Naive thymus-derived CD8-positive, alpha-beta T cell (primary cell): ENCODE results near the gene CENPL. TPM values are rescaled to one million over a fixed set of nuclear protein-coding genes. Genes with fewer than 3 reads are reported as not detected.
A peak's percentile ranks its signal among the peaks of the same experiment; 100 is the strongest.

Experiments used
- ATAC-seq, 2 donors: fragments of 150-1000 bp; cut with Tn5 transposase in 1 of 2; sonication (Bioruptor Pico), chemical (Tn5 transposase) in 1 of 2; 1 replicate in 1 of 2; 2 replicates in 1 of 2; pipeline ENCODE4 v1.10.0; 2021; ENCODE audit warnings: mild to moderate bottlenecking in 2 of 2, moderate library complexity in 2 of 2
- POLR2A ChIA-PET: fragments of 350-600 bp; sonication (Branson Sonifier 250); formaldehyde crosslinking; loops from one replicate; lab custom pipeline; 2021; ENCODE audit warnings: antibody characterized with exemption; lab: Charles Lee
- DNase-seq, 10 donors: peaks; one replicate each; pipeline versions ENCODE4 v3.0.0 to v3.0.0-alpha.2; 2020 to 2022
- H3K27ac Mint-ChIP-seq, 10 donors: one replicate each; pipeline ENCODE4 v1.8.0; 2020 to 2022; ENCODE audit warnings: mild to moderate bottlenecking in 10 of 10, mixed read lengths in 10 of 10, moderate library complexity in 4 of 10, inconsistent platforms in 1 of 10
- H3K27me3 Mint-ChIP-seq, 5 donors: one replicate each; pipeline ENCODE4 v1.8.0; 2021 to 2022; ENCODE audit warnings: mixed read lengths in 5 of 5
- H3K36me3 Mint-ChIP-seq, 3 donors: one replicate each; pipeline ENCODE4 v1.8.0; 2020 to 2022; ENCODE audit warnings: mixed read lengths in 3 of 3, mild to moderate bottlenecking in 2 of 3, inconsistent platforms in 1 of 3
- H3K4me1 Mint-ChIP-seq, 4 donors: one replicate each; pipeline ENCODE4 v1.8.0; 2021 to 2022; ENCODE audit warnings: mixed read lengths in 4 of 4
- H3K4me3 Mint-ChIP-seq, 10 donors: one replicate each; pipeline ENCODE4 v1.8.0; 2020 to 2022; ENCODE audit warnings: mild to moderate bottlenecking in 10 of 10, mixed read lengths in 10 of 10, moderate library complexity in 6 of 10, inconsistent platforms in 1 of 10
- H3K9me3 Mint-ChIP-seq, 9 donors: one replicate each; pipeline ENCODE4 v1.8.0; 2020 to 2022; ENCODE audit warnings: mixed read lengths in 9 of 9, mild to moderate bottlenecking in 3 of 9, inconsistent platforms in 1 of 9, moderate library complexity in 1 of 9
- polyA plus RNA-seq, 3 donors: library from polyadenylated mRNA; unstranded; fragments of 300-500 nt; fragmentation: Illumina TruSeq; gene quantifications; one replicate each; pipeline ENCODE4 v1.2.3, GENCODE V29; 2021
- total RNA-seq, 8 experiments: library from RNA in 2 of 8; stranded (reverse) in 2 of 8; gene quantifications; one replicate each; pipeline ENCODE4 v1.2.3 and lab custom pipeline; 2021 to 2026

The CENPL gene, protein sequence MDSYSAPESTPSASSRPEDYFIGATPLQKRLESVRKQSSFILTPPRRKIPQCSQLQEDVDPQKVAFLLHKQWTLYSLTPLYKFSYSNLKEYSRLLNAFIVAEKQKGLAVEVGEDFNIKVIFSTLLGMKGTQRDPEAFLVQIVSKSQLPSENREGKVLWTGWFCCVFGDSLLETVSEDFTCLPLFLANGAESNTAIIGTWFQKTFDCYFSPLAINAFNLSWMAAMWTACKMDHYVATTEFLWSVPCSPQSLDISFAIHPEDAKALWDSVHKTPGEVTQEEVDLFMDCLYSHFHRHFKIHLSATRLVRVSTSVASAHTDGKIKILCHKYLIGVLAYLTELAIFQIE
- total RNA-seq (10 to 100 TPM; 14.2 to 16.6 TPM), polyA plus RNA-seq (1 to 10 TPM; 4.4 to 9.2 (median 7.0) TPM), total RNA-seq (lab: John Stamatoyannopoulos, UW) (7.4 to 16.5 (median 14.6) reads per million in 6 experiments)

DNA sequence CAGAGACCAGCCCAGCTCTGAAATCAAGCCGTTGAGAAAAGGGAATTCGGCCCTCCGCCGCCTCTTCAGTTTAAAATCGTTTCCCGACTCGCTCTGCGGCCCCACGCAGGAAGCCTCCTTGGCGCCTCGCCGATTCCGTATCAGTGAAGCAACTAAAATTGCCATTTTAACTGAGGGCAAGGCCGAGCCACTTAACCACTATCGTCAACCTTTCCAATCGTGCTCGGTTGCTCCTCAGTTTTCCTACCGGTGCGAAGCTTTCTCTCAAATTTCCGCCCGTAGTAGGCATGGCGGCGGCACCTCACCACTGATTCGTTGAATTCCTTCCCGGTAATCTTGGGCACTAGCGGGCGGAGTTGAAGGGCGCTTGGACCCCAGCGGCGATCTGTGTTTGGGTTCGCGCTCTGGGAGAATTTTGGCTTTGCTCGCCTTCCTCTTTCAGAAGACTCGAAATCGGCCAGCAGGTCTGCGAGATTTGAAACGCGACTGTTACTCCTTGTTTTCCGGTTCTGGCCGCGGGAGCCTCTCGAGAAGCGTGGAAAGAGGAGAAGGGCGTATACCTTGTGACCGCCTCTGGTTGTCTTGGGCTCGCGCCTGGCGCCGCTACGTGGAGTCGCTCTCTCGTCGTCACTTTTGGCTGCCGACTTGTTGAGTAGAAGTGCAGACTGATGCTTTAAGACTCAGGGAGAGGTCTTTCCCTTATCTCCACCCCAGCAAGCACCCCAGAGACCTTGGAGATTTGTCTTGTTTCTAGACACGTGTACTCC, at the start of gene CENPL, which contains the start of gene DARS2:
CENPL (minus strand) TSS at position 569 of the 767 bp plus-strand sequence. CDS start 13,584 bp downstream, outside the sequence.
DARS2 (plus strand) TSS at position 359 of the 767 bp plus-strand sequence. CDS start 557 bp downstream, outside the sequence.
- Mint-ChIP-seq H3K9me3 (no peaks in the 10 kb centered on the region), H3K27me3 (no peaks in the 10 kb centered on the region), H3K27ac (peak within 1 kb of the TSS; percentile 92 to 98 (median 96)), H3K4me3 (peak within 1 kb of the TSS; percentile 91 to 99 (median 98)), H3K36me3 (peaks cover 2 to 21% (median 5%) of the 10 kb centered on the region in 3 donors), H3K4me1 (peaks cover 28 to 62% (median 50%) of the 10 kb centered on the region in 4 donors)
- ATAC-seq (peak; percentile 89 to 91), DNase-seq (peak; percentile 74 to 94 (median 90))
- POLR2A ChIA-PET = interaction anchor here (0.5 to 3.6 kb wide), 10 partner anchors 10 to 1175 kb away, joined by 3 to 47 read pairs (median 6); partner anchors contain the start of genes CACYBP, GAS5, KLHL20 and PRDX6

DNA sequence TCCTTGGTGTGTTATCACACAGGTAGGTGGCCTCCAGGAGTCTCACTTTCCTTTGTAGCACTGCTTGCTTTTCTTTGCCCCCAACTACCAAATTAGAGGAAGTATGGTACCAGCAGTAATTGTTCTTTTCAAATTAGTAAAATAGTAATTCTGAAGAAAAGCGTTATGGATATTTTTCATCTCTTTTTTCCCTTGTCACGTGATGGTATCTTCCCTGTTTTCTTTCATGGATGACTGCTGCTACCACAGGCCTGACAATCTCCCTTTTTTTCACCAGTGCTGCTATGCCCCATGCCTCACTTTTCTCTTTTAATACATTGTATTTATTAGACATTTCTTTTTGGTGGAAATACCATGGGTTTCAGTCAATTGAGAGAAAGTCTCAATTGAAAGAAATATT, 46.8 kb upstream of the CENPL start:
- Mint-ChIP-seq H3K27ac (peak overlapping the region in 7 of 10 donors; percentile 25 to 97 (median 66)), H3K4me1 (peaks cover 20 to 61% (median 52%) of the 10 kb centered on the region in 4 donors), H3K9me3 (no peaks in the 10 kb centered on the region), H3K36me3 (peaks cover 6 to 45% (median 24%) of the 10 kb centered on the region in 3 donors), H3K4me3 (peak overlapping the region in 1 of 10 donors; percentile 64), H3K27me3 (no peaks in the 10 kb centered on the region)
- no peak for DNase-seq
- ATAC-seq = no peak
- POLR2A ChIA-PET = no interaction called here

DNA sequence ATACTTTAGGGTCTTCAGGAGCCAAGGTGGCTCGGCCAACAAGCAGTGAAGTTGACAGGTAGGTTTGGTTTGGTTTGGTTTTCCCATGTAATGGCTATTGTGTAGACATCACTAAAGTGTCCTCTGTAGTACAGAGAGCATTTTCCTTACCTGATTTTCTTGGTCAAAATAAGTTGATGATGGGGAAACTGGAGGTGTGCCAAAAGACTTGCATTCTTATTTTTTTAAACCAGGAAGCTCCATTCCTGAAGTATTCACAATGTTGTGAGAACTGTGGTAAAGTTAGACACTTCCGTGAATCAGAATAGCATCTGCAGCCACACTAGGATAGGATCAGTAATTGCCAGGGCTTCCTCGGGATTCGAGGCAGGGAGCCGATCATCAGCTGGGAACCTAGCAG, 46.4 kb upstream of the CENPL start:
- no peaks in the 10 kb centered on the region for H3K9me3 Mint-ChIP-seq
- H3K4me3 Mint-ChIP-seq = peak overlapping the region in 4 of 10 donors; percentile 18 to 82 (median 46)
- DNase-seq = no peak
- H3K36me3 Mint-ChIP-seq = peaks cover 10 to 45% (median 26%) of the 10 kb centered on the region in 3 donors
- POLR2A ChIA-PET = no interaction called here
- ATAC-seq = no peak
- peaks cover 24 to 65% (median 56%) of the 10 kb centered on the region in 4 donors for H3K4me1 Mint-ChIP-seq
- no peaks in the 10 kb centered on the region for H3K27me3 Mint-ChIP-seq
- H3K27ac Mint-ChIP-seq = peak overlapping the region in 8 of 10 donors; percentile 48 to 97 (median 86)

DNA sequence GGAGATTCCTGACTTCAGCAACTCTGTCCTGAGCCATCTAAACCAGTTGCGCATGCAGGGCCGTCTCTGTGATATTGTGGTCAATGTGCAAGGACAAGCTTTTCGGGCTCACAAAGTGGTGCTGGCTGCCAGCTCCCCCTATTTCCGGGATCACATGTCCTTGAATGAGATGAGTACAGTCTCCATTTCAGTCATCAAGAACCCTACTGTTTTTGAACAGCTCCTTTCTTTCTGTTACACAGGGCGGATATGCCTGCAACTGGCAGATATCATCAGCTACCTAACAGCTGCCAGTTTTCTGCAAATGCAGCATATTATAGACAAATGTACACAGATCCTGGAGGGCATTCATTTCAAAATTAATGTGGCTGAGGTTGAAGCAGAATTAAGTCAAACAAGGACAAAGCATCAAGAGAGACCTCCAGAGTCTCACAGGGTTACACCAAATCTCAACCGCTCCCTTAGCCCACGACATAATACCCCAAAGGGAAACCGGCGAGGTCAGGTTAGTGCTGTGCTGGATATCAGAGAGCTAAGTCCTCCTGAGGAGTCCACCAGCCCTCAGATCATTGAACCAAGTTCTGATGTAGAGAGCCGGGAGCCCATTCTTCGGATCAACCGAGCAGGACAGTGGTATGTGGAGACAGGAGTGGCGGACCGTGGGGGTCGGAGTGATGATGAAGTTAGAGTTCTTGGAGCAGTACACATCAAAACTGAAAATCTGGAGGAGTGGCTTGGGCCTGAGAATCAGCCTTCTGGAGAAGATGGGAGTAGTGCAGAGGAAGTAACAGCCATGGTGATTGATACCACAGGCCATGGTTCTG, 45.8 kb upstream of the CENPL start:
- Mint-ChIP-seq H3K27me3 (no peaks in the 10 kb centered on the region), H3K4me1 (peaks cover 25 to 69% (median 62%) of the 10 kb centered on the region in 4 donors), H3K27ac (peak overlapping the region; percentile 48 to 97 (median 86)), H3K9me3 (no peaks in the 10 kb centered on the region), H3K36me3 (peaks cover 11 to 45% (median 29%) of the 10 kb centered on the region in 3 donors), H3K4me3 (peak overlapping the region; percentile 18 to 94 (median 60))
- ATAC-seq (no peak), DNase-seq (peak in 3 of 10 donors; percentile 23 to 35 (median 25))
- POLR2A ChIA-PET = interaction anchor here (0.7 to 3.2 kb wide), 3 partner anchors 46 to 440 kb away, joined by 4 to 47 read pairs (median 9); partner anchors contain the start of genes CENPL and DARS2

DNA sequence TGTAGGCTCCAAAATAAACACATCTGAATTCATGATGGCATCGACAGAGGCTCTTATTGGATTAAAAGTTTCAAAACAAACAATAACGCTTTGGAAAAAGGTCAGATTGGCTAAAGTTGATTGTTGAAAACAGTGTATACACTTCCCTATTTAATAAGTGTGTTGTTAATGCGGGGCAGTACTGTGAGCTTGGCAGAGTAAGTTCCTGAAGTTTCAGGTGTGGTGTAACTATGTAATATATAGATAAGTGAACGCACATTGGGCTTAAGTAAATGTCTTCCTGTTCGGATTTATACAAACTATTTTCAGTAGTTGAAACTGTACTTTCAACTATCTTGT, 44.3 kb upstream of the CENPL start:
- peaks cover 11 to 49% (median 33%) of the 10 kb centered on the region in 3 donors for H3K36me3 Mint-ChIP-seq

DNA sequence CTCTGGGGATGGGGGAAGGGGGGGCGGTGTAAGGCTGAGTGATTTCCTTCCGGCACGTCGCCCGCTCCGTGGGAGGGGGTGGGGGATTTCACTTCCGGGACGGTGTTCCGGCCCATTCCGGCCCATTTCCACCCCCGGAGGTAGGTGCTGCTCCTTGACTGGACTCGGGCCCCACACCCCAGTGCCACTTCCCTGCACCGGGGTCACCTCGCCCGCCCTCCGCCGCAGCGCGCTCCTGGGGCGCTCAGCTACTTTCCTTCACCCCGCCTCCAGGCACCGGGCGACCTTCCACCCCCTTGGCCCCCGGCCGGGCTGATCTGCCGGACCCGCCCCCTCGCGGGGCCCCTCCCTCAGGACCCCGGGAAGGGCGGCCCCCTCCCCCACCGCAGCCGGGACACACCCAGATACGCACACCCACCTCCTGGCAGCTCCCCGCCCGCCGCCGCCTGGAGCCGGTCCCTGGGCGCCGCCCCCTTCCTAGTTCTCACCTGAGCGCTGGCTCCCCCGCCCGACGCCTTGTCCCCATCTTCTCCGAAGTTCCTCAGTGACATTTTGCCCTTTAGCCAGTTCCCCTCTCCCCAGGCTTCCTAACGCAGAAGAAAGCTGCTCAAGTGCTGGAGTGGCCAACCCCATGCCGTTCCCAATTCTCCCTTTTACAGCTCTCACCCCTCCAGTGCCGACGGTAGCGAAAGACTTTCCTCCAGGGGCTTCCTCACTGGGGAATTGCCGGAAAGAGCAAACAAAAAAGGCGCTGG, 43.8 kb upstream of the CENPL start, which contains the start of gene ZBTB37:
ZBTB37 (plus strand) TSS at position 115 of the 755 bp plus-strand sequence. CDS start 1,846 bp downstream, outside the sequence.
- DNase-seq (peak; percentile 81 to 95 (median 88)), ATAC-seq (peak; percentile 62 to 64)
- Mint-ChIP-seq H3K4me1 (peaks cover 31 to 87% (median 78%) of the 10 kb centered on the region in 4 donors), H3K4me3 (peak within 1 kb of the TSS; percentile 87 to 99 (median 97)), H3K9me3 (no peaks in the 10 kb centered on the region), H3K27ac (peak within 1 kb of the TSS; percentile 95 to 99 (median 98)), H3K27me3 (no peaks in the 10 kb centered on the region), H3K36me3 (peaks cover 10 to 49% (median 34%) of the 10 kb centered on the region in 3 donors)
- POLR2A ChIA-PET = interaction anchor here (0.6 to 3.2 kb wide), 20 partner anchors 8 to 1452 kb away, joined by 3 to 47 read pairs (median 4); partner anchors contain the start of genes CACYBP, CENPL, DARS2 and KLHL20

More for the DNA sequence above, 44.3 kb upstream of the CENPL start:
- peak overlapping the region; percentile 91 to 99 (median 98) for H3K27ac Mint-ChIP-seq
- ATAC-seq (no peak), DNase-seq (no peak)
- H3K27me3 Mint-ChIP-seq = no peaks in the 10 kb centered on the region
- H3K4me1 Mint-ChIP-seq = peaks cover 32 to 83% (median 75%) of the 10 kb centered on the region in 4 donors
- peak overlapping the region; percentile 87 to 99 (median 97) for H3K4me3 Mint-ChIP-seq
- no peaks in the 10 kb centered on the region for H3K9me3 Mint-ChIP-seq
- POLR2A ChIA-PET = interaction anchor here (1.0 to 3.2 kb wide), 14 partner anchors 9 to 1336 kb away, joined by 3 to 47 read pairs (median 5); partner anchors contain the start of genes CACYBP, CENPL, DARS2 and KLHL20

DNA sequence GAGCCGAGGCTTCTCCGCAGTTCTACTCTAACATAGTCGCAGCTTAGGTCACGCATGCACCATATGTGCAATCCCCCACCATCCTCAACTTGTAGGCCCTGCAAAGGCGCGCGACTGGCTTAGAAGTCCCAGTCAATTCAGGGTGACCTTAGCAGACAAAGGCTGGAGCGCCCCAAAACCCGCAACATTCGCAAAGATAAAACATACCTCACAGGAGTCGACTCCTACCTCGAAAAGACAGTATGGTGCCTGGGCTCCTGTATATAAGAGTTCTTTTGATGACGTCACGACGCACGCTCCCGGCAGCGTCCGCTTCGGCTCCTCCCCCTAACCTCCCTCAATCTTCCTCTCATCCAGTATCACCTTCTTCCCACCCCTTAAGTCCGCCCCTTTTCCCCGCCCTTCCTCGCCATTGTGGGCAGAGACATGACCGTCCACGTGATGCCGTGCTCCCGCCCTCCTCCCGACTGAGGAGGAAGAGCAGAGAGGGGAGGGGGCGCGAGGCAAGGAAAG, 43.1 kb upstream of the CENPL start, which contains the start of gene GAS5:
GAS5 (minus strand) TSS at position 237 of the 513 bp plus-strand sequence.
- POLR2A ChIA-PET = interaction anchor here (0.6 to 3.2 kb wide), 23 partner anchors 8 to 1451 kb away, joined by 3 to 47 read pairs (median 4); partner anchors contain the start of genes CACYBP, CENPL, DARS2 and KLHL20
- no peaks in the 10 kb centered on the region for H3K27me3 Mint-ChIP-seq
- peak; percentile 75 to 79 for ATAC-seq
- no peaks in the 10 kb centered on the region for H3K9me3 Mint-ChIP-seq
- H3K27ac Mint-ChIP-seq = peak within 1 kb of the TSS; percentile 95 to 99 (median 98)
- peaks cover 7 to 50% (median 32%) of the 10 kb centered on the region in 3 donors for H3K36me3 Mint-ChIP-seq
- peak; percentile 90 to 100 (median 99) for DNase-seq
- H3K4me1 Mint-ChIP-seq = peaks cover 29 to 82% (median 74%) of the 10 kb centered on the region in 4 donors
- H3K4me3 Mint-ChIP-seq = peak within 1 kb of the TSS; percentile 87 to 99 (median 97)

DNA sequence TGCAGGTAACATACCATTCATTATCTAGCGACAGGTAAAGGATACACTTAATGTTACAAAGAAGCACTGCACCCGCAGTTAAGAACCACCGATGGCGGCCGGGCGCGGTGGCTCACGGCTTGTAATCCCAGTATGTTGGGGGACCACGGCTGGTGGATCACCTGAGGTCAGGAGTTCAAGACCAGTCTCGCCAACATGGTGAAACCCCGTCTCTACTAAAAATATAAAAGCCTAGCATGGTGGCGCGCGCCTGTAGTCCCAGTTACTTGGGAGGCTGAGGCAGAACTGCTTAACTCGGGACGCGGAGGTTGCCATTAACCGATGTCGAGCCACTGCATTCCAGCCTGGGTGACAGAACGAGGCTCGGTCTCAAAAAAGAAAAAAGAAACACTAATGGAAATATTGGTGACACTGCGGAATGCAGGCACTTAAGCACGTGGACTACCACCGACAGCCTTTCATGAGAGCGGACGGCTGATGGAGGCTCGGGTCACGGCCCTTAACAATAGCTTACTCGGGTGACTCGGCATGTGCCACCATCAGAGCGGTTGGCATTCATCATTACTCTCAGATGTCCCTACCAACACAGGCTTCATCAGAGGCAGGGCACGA, 42.6 kb upstream of the CENPL start:
- Mint-ChIP-seq H3K27me3 (no peaks in the 10 kb centered on the region), H3K36me3 (peaks cover 7 to 53% (median 33%) of the 10 kb centered on the region in 3 donors), H3K4me3 (peak overlapping the region; percentile 87 to 99 (median 97)), H3K4me1 (peaks cover 27 to 79% (median 71%) of the 10 kb centered on the region in 4 donors), H3K9me3 (no peaks in the 10 kb centered on the region), H3K27ac (peak overlapping the region; percentile 95 to 99 (median 98))
- ATAC-seq = no peak
- peak in 2 of 10 donors; percentile 5 to 6 for DNase-seq
- POLR2A ChIA-PET = interaction anchor here (0.6 to 3.2 kb wide), 14 partner anchors 10 to 1335 kb away, joined by 3 to 47 read pairs (median 4); partner anchors contain the start of genes CACYBP, CENPL, DARS2 and KLHL20

DNA sequence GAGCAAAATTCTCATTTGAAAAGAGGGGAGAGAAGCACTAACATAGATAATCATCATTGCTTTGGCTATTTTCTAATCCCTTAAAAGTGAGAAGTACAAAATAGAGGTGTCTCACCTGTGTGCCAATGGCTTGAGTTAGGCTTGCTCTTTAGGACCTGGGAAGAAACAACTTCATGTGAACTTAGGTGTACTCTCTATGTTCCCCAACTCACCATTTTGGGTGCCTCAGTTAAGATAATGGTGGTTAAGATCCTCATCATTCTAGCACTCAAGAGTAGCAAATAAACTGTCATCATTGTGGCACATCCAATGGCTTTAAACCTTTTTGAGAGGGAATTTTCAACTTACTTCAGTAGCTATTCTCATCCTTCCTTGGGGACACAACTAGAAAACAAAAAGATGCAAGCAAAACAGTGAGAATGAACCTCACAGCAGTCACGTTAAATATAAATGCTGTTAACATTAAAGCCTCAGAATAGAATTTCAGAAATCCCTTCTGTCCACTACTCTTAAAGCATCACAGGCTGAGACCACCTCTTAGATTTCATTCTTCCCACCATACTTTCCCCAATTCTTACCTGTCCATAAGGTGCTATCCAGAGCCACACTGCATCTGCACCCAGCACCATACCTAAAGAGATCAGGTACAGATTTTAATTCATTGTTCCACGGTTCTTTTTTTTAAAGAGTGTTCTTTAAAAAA, 41.9 kb upstream of the CENPL start:
- POLR2A ChIA-PET = interaction anchor here (0.7 to 2.7 kb wide), 4 partner anchors 9 to 437 kb away, joined by 3 to 26 read pairs (median 4); partner anchors contain the start of gene PRDX6
- H3K4me3 Mint-ChIP-seq = peak overlapping the region; percentile 87 to 99 (median 97)
- no peaks in the 10 kb centered on the region for H3K27me3 Mint-ChIP-seq
- H3K36me3 Mint-ChIP-seq = peaks cover 7 to 58% (median 34%) of the 10 kb centered on the region in 3 donors
- ATAC-seq (no peak), DNase-seq (no peak)
- peak overlapping the region; percentile 95 to 99 (median 98) for H3K27ac Mint-ChIP-seq
- no peaks in the 10 kb centered on the region for H3K9me3 Mint-ChIP-seq
- peaks cover 28 to 75% (median 68%) of the 10 kb centered on the region in 4 donors for H3K4me1 Mint-ChIP-seq
